PC-9 (cell line): ENCODE results near the gene TANC1. TPM values are rescaled to one million over a fixed set of nuclear protein-coding genes. Genes with fewer than 3 reads are reported as not detected.

Experiments used
- BruUV-seq: library from RNA; stranded (reverse); fragments of 400-500 nt; replicated peaks from 2 replicates; lab custom pipeline; 2021; lab: Mats Ljungman, UMichigan
- CTCF ChIA-PET: fragments of 300-600 bp; sonication (Branson Sonifier 250); formaldehyde crosslinking; loops from one replicate; lab custom pipeline; 2022; ENCODE audit warnings: antibody characterized with exemption; lab: Charles Lee
- POLR2A ChIA-PET: fragments of 300-600 bp; sonication (Branson Sonifier 250); formaldehyde crosslinking; loops from one replicate; lab custom pipeline; 2022; ENCODE audit warnings: antibody characterized with exemption; ENCODE audit not compliant: unreplicated experiment; lab: Charles Lee
- DNase-seq, 2 experiments: peaks; one replicate each; pipeline versions ENCODE4 v3.0.0 to v3.0.0-alpha.2; 2015 to 2022; ENCODE audit warnings: mixed read lengths in 1 of 2
- H2AFZ ChIP-seq: fragments of 200-600 bp; sonication (generic); 2 replicates; pipeline ENCODE4 v1.8.1; 2017; ENCODE audit warnings: antibody characterized with exemption
- H3F3A ChIP-seq: fragments of 200-600 bp; sonication (generic); 2 replicates; pipeline ENCODE4 v1.8.1; 2017; ENCODE audit warnings: antibody characterized with exemption, mild to moderate bottlenecking, low read depth; ENCODE audit not compliant: insufficient read depth
- H3K27ac ChIP-seq: fragments of 200-600 bp; sonication (generic); 2 replicates; pipeline ENCODE4 v1.6.1; 2016; ENCODE audit warnings: mixed run types
- H3K27me3 ChIP-seq: fragments of 200-600 bp; sonication (generic); 2 replicates; pipeline ENCODE4 v1.6.1; 2016; ENCODE audit warnings: low read depth, mixed run types; ENCODE audit not compliant: insufficient read depth
- H3K36me3 ChIP-seq: fragments of 200-600 bp; sonication (generic); 2 replicates; pipeline ENCODE4 v1.6.1; 2016; ENCODE audit warnings: low read depth, mixed run types
- H3K4me1 ChIP-seq: fragments of 200-600 bp; sonication (generic); replicated peaks from 2 replicates; pipeline ENCODE4 v1.6.1; 2016; ENCODE audit warnings: mixed run types; ENCODE audit not compliant: insufficient read depth
- H3K4me2 ChIP-seq: fragments of 200-600 bp; sonication (generic); 2 replicates; pipeline ENCODE4 v1.6.1; 2017; ENCODE audit warnings: mixed run types
- H3K4me3 ChIP-seq: fragments of 200-600 bp; sonication (generic); 2 replicates; pipeline ENCODE4 v1.6.1; 2016; ENCODE audit warnings: mixed run types
- H3K79me2 ChIP-seq: fragments of 200-600 bp; sonication (generic); 2 replicates; pipeline ENCODE4 v1.6.1; 2017; ENCODE audit warnings: low read depth, mixed run types
- H3K9me2 ChIP-seq: fragments of 200-600 bp; sonication (generic); 2 replicates; pipeline ENCODE4 v1.8.1; 2017; ENCODE audit warnings: mild to moderate bottlenecking; ENCODE audit not compliant: insufficient read depth
- H3K9me3 ChIP-seq: fragments of 200-600 bp; sonication (generic); 2 replicates; pipeline ENCODE4 v1.8.1; 2016; ENCODE audit warnings: low read depth; ENCODE audit not compliant: insufficient read depth
- H4K20me1 ChIP-seq: fragments of 200-600 bp; sonication (generic); 2 replicates; pipeline ENCODE4 v1.8.1; 2017; ENCODE audit not compliant: insufficient read depth
- CTCF ChIP-seq: fragments of 200-600 bp; sonication (generic); conservative IDR thresholded peaks from 2 replicates; pipeline ENCODE4 v1.6.1; 2017; ENCODE audit warnings: mixed run types, antibody characterized with exemption, mild to moderate bottlenecking, moderate library complexity
- EZH2 ChIP-seq: fragments of 200-600 bp; sonication (generic); IDR thresholded peaks from 2 replicates; pipeline ENCODE4 v1.8.0; 2017; ENCODE audit warnings: antibody characterized with exemption, low read depth
- intact Hi-C: fragments of 100-400 bp; cut with micrococcal nuclease; formaldehyde crosslinking; loops from one replicate; pipeline ENCODE4 v1.10.0; 2022; ENCODE audit not compliant: unreplicated experiment
- total RNA-seq: library from RNA; stranded (reverse); gene quantifications from 2 replicates; pipeline ENCODE4 v1.2.3, GENCODE V29; 2021

The TANC1 gene
- total RNA-seq, 1 experiment from 2014 or later, result 26.0 TPM

DNA sequence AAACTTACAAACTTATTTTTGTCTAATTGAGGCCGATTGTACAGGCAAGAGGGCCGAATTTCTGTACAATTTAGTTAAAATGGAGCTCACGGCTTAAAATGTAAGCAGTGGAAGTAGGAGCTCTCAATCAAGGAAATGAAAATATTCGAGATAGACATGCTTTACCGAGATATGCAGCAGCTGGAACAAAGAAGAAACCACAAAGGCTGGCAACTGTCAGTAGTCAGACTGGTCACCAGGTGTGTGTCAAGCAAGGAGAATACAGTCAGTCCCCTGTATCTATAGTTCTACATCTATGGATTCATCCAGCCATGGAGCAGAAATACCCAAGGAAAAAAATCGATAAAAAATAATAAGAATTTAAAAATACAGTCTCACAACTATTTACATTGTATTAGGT is 195.5 kb downstream of the TANC1 start:
- no peaks in the 10 kb centered on the region for H3K9me2 ChIP-seq
- H2AFZ ChIP-seq, result no peak overlapping the region
- no peaks in the 10 kb centered on the region for H3F3A ChIP-seq
- H3K4me2 ChIP-seq, result no peak overlapping the region
- intact Hi-C loops, result no loop called here
- no peak for DNase-seq
- no peaks in the 10 kb centered on the region for H3K9me3 ChIP-seq
- CTCF ChIA-PET, result no interaction called here
- no peaks in the 10 kb centered on the region; the same call in 1 of the 2 replicates for H3K36me3 ChIP-seq
- no TSS peak for BruUV-seq
- TF ChIP-seq EZH2, result no peak
- no peak for TF ChIP-seq CTCF
- H4K20me1 ChIP-seq, result no peaks in the 10 kb centered on the region
- no peaks in the 10 kb centered on the region for H3K27me3 ChIP-seq
- no peak overlapping the region for H3K27ac ChIP-seq
- POLR2A ChIA-PET, result no interaction called here
- H3K4me3 ChIP-seq, result no peak overlapping the region
- no peaks in the 10 kb centered on the region for H3K4me1 ChIP-seq
- H3K79me2 ChIP-seq, result no peaks in the 10 kb centered on the region

DNA sequence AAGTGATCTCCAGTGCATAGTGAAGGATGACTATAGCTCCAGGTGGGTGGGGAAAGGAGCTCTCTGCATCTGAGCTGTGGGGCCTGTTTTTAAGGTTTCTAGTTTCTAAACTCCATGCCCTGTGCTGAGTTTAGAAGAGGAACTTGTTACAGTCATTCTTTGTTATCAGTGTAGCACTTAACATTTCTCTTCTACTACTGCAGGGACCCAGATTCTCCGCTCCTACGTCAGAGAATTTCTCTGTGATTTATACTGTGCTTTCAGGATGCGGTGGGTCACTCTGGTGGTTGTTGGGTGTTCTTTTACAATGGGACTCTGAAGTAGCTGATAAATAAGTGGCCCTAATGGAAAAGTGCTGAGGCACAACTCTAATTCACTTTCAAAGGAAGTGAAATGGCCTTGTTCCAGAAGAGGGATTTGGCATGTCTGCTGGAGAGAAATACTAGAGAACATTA is 196.0 kb downstream of the TANC1 start:
- Histone ChIP-seq H4K20me1 (no peaks in the 10 kb centered on the region), H3K79me2 (no peaks in the 10 kb centered on the region), H3K4me1 (no peaks in the 10 kb centered on the region), H3K4me3 (no peak overlapping the region), H3K9me3 (no peaks in the 10 kb centered on the region), H3K27me3 (no peaks in the 10 kb centered on the region), H3K27ac (no peak overlapping the region), H2AFZ (no peak overlapping the region), H3K9me2 (no peaks in the 10 kb centered on the region), H3F3A (no peaks in the 10 kb centered on the region), H3K4me2 (no peak overlapping the region), H3K36me3 (no peaks in the 10 kb centered on the region; the same call in 1 of the 2 replicates)
- ChIA-PET POLR2A (no interaction called here), CTCF (no interaction called here)
- TF ChIP-seq CTCF, result no peak
- no peak for TF ChIP-seq EZH2
- no peak for DNase-seq
- intact Hi-C loops, result no loop called here
- no TSS peak for BruUV-seq

GRCh38 chr2:159165048-159165447 is 196.6 kb downstream of the TANC1 start:
- no peaks in the 10 kb centered on the region for H3F3A ChIP-seq
- no peak overlapping the region for H2AFZ ChIP-seq
- ChIA-PET CTCF (no interaction called here), POLR2A (no interaction called here)
- BruUV-seq, result no TSS peak
- no peaks in the 10 kb centered on the region for H3K27me3 ChIP-seq
- no peaks in the 10 kb centered on the region; the same call in 1 of the 2 replicates for H3K36me3 ChIP-seq
- TF ChIP-seq CTCF (no peak), EZH2 (no peak)
- no peak for DNase-seq
- H3K79me2 ChIP-seq, result no peaks in the 10 kb centered on the region
- no peaks in the 10 kb centered on the region for H3K9me3 ChIP-seq
- intact Hi-C loops, result no loop called here
- H3K4me3 ChIP-seq, result no peak overlapping the region
- H3K4me2 ChIP-seq, result no peak overlapping the region
- no peaks in the 10 kb centered on the region for H3K9me2 ChIP-seq
- no peaks in the 10 kb centered on the region for H3K4me1 ChIP-seq
- H4K20me1 ChIP-seq, result no peaks in the 10 kb centered on the region
- no peak overlapping the region for H3K27ac ChIP-seq
